Smooth muscle cell (in vitro differentiated cells): Measurements from ENCODE around the gene FGF14. TPM values are rescaled to one million over a fixed set of nuclear protein-coding genes. Genes with fewer than 3 reads are reported as not detected.

Experiments used
- DNase-seq: peaks from one replicate; lab custom pipeline; 2025; ENCODE audit not compliant: unreplicated experiment; lab: John Stamatoyannopoulos, UW
- H2AFZ ChIP-seq: fragments of 200-600 bp; sonication (generic); 2 replicates; pipeline ENCODE4 v1.6.0; 2016; ENCODE audit warnings: antibody characterized with exemption, low read depth, mild to moderate bottlenecking
- H3F3A ChIP-seq: fragments of 200-600 bp; sonication (generic); 2 replicates; pipeline ENCODE4 v1.6.0; 2017; ENCODE audit warnings: antibody characterized with exemption, low read depth
- H3K27ac ChIP-seq: fragments of 200-600 bp; sonication (generic); 2 replicates; pipeline ENCODE4 v1.5.1; 2016; ENCODE audit warnings: low read depth, mild to moderate bottlenecking
- H3K27me3 ChIP-seq: fragments of 200-600 bp; sonication (generic); 2 replicates; pipeline ENCODE4 v1.6.1; 2016; ENCODE audit warnings: low read depth, mild to moderate bottlenecking
- H3K36me3 ChIP-seq: fragments of 200-600 bp; sonication (generic); 2 replicates; pipeline ENCODE4 v1.5.1; 2016; ENCODE audit warnings: low read depth
- H3K4me1 ChIP-seq: fragments of 200-600 bp; sonication (generic); 2 replicates; pipeline ENCODE4 v1.5.1; 2016; ENCODE audit warnings: low read depth
- H3K4me2 ChIP-seq: fragments of 200-600 bp; sonication (generic); 2 replicates; pipeline ENCODE4 v1.6.0; 2016; ENCODE audit warnings: mild to moderate bottlenecking
- H3K4me3 ChIP-seq: fragments of 200-600 bp; sonication (generic); 2 replicates; pipeline ENCODE4 v1.5.1; 2016; ENCODE audit warnings: mild to moderate bottlenecking
- H3K79me2 ChIP-seq: fragments of 200-600 bp; sonication (generic); 2 replicates; pipeline ENCODE4 v1.6.0; 2016; ENCODE audit warnings: low read depth, mild to moderate bottlenecking
- H3K9ac ChIP-seq: fragments of 200-600 bp; sonication (generic); 2 replicates; pipeline ENCODE4 v1.6.0; 2016; ENCODE audit warnings: low read depth
- H3K9me3 ChIP-seq: fragments of 200-600 bp; sonication (generic); replicated peaks from 2 replicates; pipeline ENCODE4 v1.5.1; 2016; ENCODE audit warnings: low read depth
- H4K20me1 ChIP-seq: fragments of 200-600 bp; sonication (generic); 2 replicates; pipeline ENCODE4 v1.6.0; 2016; ENCODE audit warnings: low read depth
- CTCF ChIP-seq: fragments of 200-600 bp; sonication (generic); IDR thresholded peaks from 2 replicates; pipeline ENCODE4 v1.5.1; 2017; ENCODE audit warnings: borderline replicate concordance, mild to moderate bottlenecking, antibody characterized with exemption; ENCODE audit not compliant: insufficient read depth, poor library complexity, severe bottlenecking
- WGBS: methylation state at CpG from one replicate; pipeline ENCODE4 v1.1.7; 2016; ENCODE audit warnings: low lambda C conversion rate; 5-methylcytosine and 5-hydroxymethylcytosine counted together
- polyA plus RNA-seq: library from polyadenylated mRNA; unstranded; fragments of >200 nt; fragmentation: Nextera tagmentation; extraction: Ambion mirVana; gene quantifications from 2 replicates; pipeline ENCODE4 v1.2.1, GENCODE V29; 2016
- total RNA-seq: library from RNA; depleted of rRNA; stranded (reverse); fragments of >200 nt; gene quantifications from 2 replicates; pipeline ENCODE4 v1.2.3, GENCODE V29; 2014

FGF14 gene
- total and polyA plus RNA-seq, 2 experiments from 2014 or later: 0.23 TPM; not detected in 1

DNA sequence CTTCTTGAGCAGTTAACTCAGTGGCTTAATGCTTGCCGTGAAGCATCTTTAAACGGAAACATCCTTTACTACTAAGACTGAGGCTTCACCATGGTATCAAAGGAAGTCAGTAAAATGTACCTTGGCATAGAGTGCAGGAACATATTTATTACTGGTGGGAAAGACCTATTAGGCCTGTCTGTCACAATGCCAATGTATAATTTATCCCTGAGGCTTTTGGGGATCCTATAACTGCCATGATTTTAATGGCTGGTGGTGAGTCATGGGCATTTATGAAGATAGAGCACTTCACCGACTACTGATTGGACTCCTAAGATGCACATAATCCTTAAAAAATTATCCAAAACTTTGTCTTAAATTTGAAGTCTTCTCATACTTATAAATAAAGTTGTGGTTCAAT lies 79.6 kb downstream of the FGF14 start:
- no peak for TF ChIP-seq CTCF
- no peak overlapping the region for H3K27ac ChIP-seq
- H3K9me3 ChIP-seq: no peaks in the 10 kb centered on the region
- H3K4me3 ChIP-seq: no peak overlapping the region
- no peaks in the 10 kb centered on the region for H3K79me2 ChIP-seq
- H2AFZ ChIP-seq: no peak overlapping the region
- no peak overlapping the region for H3K4me2 ChIP-seq
- no peaks in the 10 kb centered on the region for H4K20me1 ChIP-seq
- DNase-seq: no peak
- no peaks in the 10 kb centered on the region for H3F3A ChIP-seq
- no peaks in the 10 kb centered on the region for H3K4me1 ChIP-seq
- no peaks in the 10 kb centered on the region for H3K36me3 ChIP-seq
- H3K27me3 ChIP-seq: no peaks in the 10 kb centered on the region
- WGBS: 80% methylated on average over 3 of the region's 3 CpGs
- no peak overlapping the region for H3K9ac ChIP-seq

DNA sequence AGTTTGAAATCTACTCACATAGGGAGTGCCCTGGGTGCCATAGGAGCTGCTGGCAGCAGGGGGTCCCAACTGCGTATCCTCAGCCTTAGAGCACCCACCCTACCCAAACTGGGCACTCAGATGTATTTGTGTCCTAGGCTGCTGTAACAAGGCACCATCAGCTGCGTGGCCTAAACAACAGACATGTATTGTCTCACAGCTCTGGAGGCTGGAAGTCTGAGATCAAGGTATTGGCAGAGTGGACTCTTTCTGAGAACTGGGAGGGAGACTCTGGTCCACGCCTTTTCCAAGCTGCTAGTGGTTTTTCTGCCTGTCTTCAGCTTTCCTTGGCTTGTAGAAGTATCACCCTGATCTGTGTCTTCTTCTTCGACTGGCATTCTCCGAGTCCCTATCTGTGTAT lies 83.6 kb downstream of the FGF14 start:
- WGBS: 90% methylated on average over 5 of the region's 5 CpGs
- no peak overlapping the region for H3K27ac ChIP-seq
- TF ChIP-seq CTCF: no peak

DNA sequence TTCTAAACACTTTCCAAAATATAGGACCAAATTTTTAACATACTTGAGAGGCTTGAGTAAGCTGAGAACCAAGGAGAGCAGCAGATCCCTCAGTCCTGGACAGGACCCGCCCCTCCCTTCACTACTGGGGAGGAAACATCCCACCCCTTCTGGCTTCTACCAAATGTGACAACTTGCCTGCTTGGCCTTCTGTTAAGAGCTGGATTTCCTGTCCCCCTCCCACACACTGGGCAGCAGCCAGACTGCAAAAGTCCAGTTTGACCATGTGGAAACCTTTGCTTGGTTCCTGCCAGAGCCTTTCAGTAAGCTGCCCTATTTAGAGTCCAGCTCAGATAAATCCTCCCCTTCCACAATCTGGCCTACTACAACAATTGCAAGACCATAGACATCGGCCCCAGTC lies 84.3 kb downstream of the FGF14 start:
- Histone ChIP-seq H4K20me1 (no peaks in the 10 kb centered on the region), H3K27me3 (no peaks in the 10 kb centered on the region), H3K27ac (no peak overlapping the region), H3K79me2 (no peaks in the 10 kb centered on the region), H3K4me3 (no peak overlapping the region), H3K4me1 (no peaks in the 10 kb centered on the region), H3K4me2 (no peak overlapping the region), H2AFZ (no peak overlapping the region), H3K9ac (no peak overlapping the region), H3K36me3 (no peaks in the 10 kb centered on the region), H3K9me3 (no peaks in the 10 kb centered on the region), H3F3A (no peaks in the 10 kb centered on the region)
- TF ChIP-seq CTCF: no peak
- no peak for DNase-seq
- WGBS: 43% methylated on average over 2 of the region's 2 CpGs

More for the DNA sequence above, 83.6 kb downstream of the FGF14 start:
- H3K9me3 ChIP-seq: no peaks in the 10 kb centered on the region
- H3K79me2 ChIP-seq: no peaks in the 10 kb centered on the region
- no peak for DNase-seq
- no peaks in the 10 kb centered on the region for H3K27me3 ChIP-seq
- no peak overlapping the region for H3K4me3 ChIP-seq
- H3F3A ChIP-seq: no peaks in the 10 kb centered on the region
- H3K36me3 ChIP-seq: no peaks in the 10 kb centered on the region
- H3K4me1 ChIP-seq: no peaks in the 10 kb centered on the region
- no peak overlapping the region for H2AFZ ChIP-seq
- H3K9ac ChIP-seq: no peak overlapping the region
- no peaks in the 10 kb centered on the region for H4K20me1 ChIP-seq
- no peak overlapping the region for H3K4me2 ChIP-seq

- Histone ChIP-seq H3K27ac (no peak overlapping the region), H3K27me3 (no peaks in the 10 kb centered on the region), H4K20me1 (no peaks in the 10 kb centered on the region), H3K9ac (no peak overlapping the region), H3K4me1 (no peaks in the 10 kb centered on the region), H3K36me3 (no peaks in the 10 kb centered on the region), H3K9me3 (no peaks in the 10 kb centered on the region), H3K4me3 (no peak overlapping the region), H2AFZ (no peak overlapping the region), H3K79me2 (no peaks in the 10 kb centered on the region), H3K4me2 (no peak overlapping the region), H3F3A (no peaks in the 10 kb centered on the region)
- no peak for DNase-seq
- TF ChIP-seq CTCF: no peak
- WGBS: 92% methylated on average over 3 of the region's 3 CpGs
These were observed 85.1 kb downstream of the FGF14 start for GRCh38 chr13:102316732-102317131.
